Activated CD8-positive, alpha-beta T cell treated with anti-CD3 and anti-CD28 coated beads, Interleukin-2, amount 10 ng/mL, durations not matched to agents 7 days and 5 days (primary cell): Measurements from ENCODE around the gene SALL3. TPM values are rescaled to one million over a fixed set of nuclear protein-coding genes. Genes with fewer than 3 reads are reported as not detected.
"Not testable (repeated sequence)": the region's sequence is repeated elsewhere in the genome, so short reads cannot be mapped to it uniquely, and the experiment has no call there.

Experiments used
- ATAC-seq: fragments of 150-1000 bp; cut with Tn5 transposase; one replicate; pipeline ENCODE4 v1.10.0; 2021; ENCODE audit warnings: moderate library complexity
- CTCF ChIA-PET: fragments of 350-600 bp; sonication (Branson Sonifier 250); formaldehyde crosslinking; loops from one replicate; lab custom pipeline; 2021; ENCODE audit warnings: antibody characterized with exemption; lab: Charles Lee
- POLR2A ChIA-PET: fragments of 350-600 bp; sonication (Branson Sonifier 250); formaldehyde crosslinking; loops from one replicate; lab custom pipeline; 2021; ENCODE audit warnings: antibody characterized with exemption; lab: Charles Lee
- DNase-seq: peaks from one replicate; pipeline ENCODE4 v3.0.0-alpha.2; 2020
- H3K27ac Mint-ChIP-seq: one replicate; pipeline ENCODE4 v1.8.0; 2021; ENCODE audit warnings: mild to moderate bottlenecking, mixed read lengths
- H3K27me3 Mint-ChIP-seq: one replicate; pipeline ENCODE4 v1.8.0; 2021; ENCODE audit warnings: low read depth, mixed read lengths
- H3K36me3 Mint-ChIP-seq: one replicate; pipeline ENCODE4 v1.8.0; 2021; ENCODE audit warnings: low read depth, mixed read lengths
- H3K4me1 Mint-ChIP-seq: one replicate; pipeline ENCODE4 v1.8.0; 2021; ENCODE audit warnings: low read depth, mixed read lengths
- H3K4me3 Mint-ChIP-seq: one replicate; pipeline ENCODE4 v1.8.0; 2021; ENCODE audit warnings: mild to moderate bottlenecking, mixed read lengths
- H3K9me3 Mint-ChIP-seq: one replicate; pipeline ENCODE4 v1.8.0; 2022; ENCODE audit warnings: mixed read lengths; ENCODE audit not compliant: insufficient read depth
- total RNA-seq, 2 experiments: library from RNA; stranded (reverse); gene quantifications; one replicate each; pipeline ENCODE4 v1.2.3, GENCODE V29; 2021

SALL3 gene
- not detected for total RNA-seq

- CTCF ChIA-PET: no interaction called here
- peaks cover 9% of the 10 kb centered on the region for H3K4me1 Mint-ChIP-seq
- H3K36me3 Mint-ChIP-seq: peaks cover 11% of the 10 kb centered on the region
- POLR2A ChIA-PET: no interaction called here
- H3K27ac Mint-ChIP-seq: no peak within 1 kb of the TSS
- H3K9me3 Mint-ChIP-seq: peaks cover 6% of the 10 kb centered on the region
- no peak for ATAC-seq
- no peak within 1 kb of the TSS for H3K4me3 Mint-ChIP-seq
- DNase-seq: no peak
- peaks cover 61% of the 10 kb centered on the region for H3K27me3 Mint-ChIP-seq
Observed at GRCh38 chr18:78979730-78980278, at the start of gene SALL3. Gene SALL3 (plus strand): TSS chr18:78979818. CDS start chr18:78980275, 457 bp downstream.

- no peaks in the 10 kb centered on the region for H3K27me3 Mint-ChIP-seq
- H3K4me1 Mint-ChIP-seq: no peaks in the 10 kb centered on the region
- H3K9me3 Mint-ChIP-seq: no peaks in the 10 kb centered on the region
- POLR2A ChIA-PET: interaction anchor here (0.6 kb wide), 1 partner anchor 136 kb away, joined by 3 read pairs; no protein-coding TSS in a partner anchor
- ATAC-seq (no peak), DNase-seq (no peak)
- CTCF ChIA-PET: no interaction called here
- H3K4me3 Mint-ChIP-seq: no peak overlapping the region
- no peaks in the 10 kb centered on the region for H3K36me3 Mint-ChIP-seq
- H3K27ac Mint-ChIP-seq: no peak overlapping the region
Observed at GRCh38 chr18:78932281-78932680, 47.3 kb upstream of the SALL3 start.

- ChIA-PET CTCF (no interaction called here), POLR2A (no interaction called here)
- Mint-ChIP-seq H3K4me3 (no peak overlapping the region), H3K36me3 (no peaks in the 10 kb centered on the region), H3K4me1 (peaks cover 2% of the 10 kb centered on the region), H3K9me3 (no peaks in the 10 kb centered on the region), H3K27me3 (no peaks in the 10 kb centered on the region), H3K27ac (no peak overlapping the region)
- DNase-seq (no peak), ATAC-seq (no peak)
Observed at GRCh38 chr18:78934003-78934402, 45.6 kb upstream of the SALL3 start.

GRCh38 chr18:78934551-78935225 is 44.9 kb upstream of the SALL3 start:
- ATAC-seq: no peak

GRCh38 chr18:78935406-78935805 is 44.2 kb upstream of the SALL3 start:
- Mint-ChIP-seq H3K36me3 (no peaks in the 10 kb centered on the region), H3K27me3 (no peaks in the 10 kb centered on the region), H3K4me1 (peaks cover 6% of the 10 kb centered on the region), H3K4me3 (no peak overlapping the region), H3K9me3 (no peaks in the 10 kb centered on the region), H3K27ac (no peak overlapping the region)
- ATAC-seq: no peak
- ChIA-PET POLR2A (interaction anchor here (0.9 kb wide), 1 partner anchor 24 kb away, joined by 3 read pairs; no protein-coding TSS in a partner anchor), CTCF (interaction anchor here (0.6 kb wide), 1 partner anchor 1280 kb away, joined by 3 read pairs; no protein-coding TSS in a partner anchor)
- no peak for DNase-seq

More at GRCh38 chr18:78934551-78935225, 44.9 kb upstream of the SALL3 start:
- ChIA-PET CTCF (no interaction called here), POLR2A (no interaction called here)
- Mint-ChIP-seq H3K4me1 (peaks cover 6% of the 10 kb centered on the region), H3K36me3 (no peaks in the 10 kb centered on the region), H3K27ac (no peak overlapping the region), H3K27me3 (no peaks in the 10 kb centered on the region), H3K9me3 (no peaks in the 10 kb centered on the region), H3K4me3 (no peak overlapping the region)
- no peak for DNase-seq

GRCh38 chr18:78936251-78937005 is 43.2 kb upstream of the SALL3 start:
- CTCF ChIA-PET: interaction anchor here (0.6 kb wide), 1 partner anchor 1279 kb away, joined by 3 read pairs; no protein-coding TSS in a partner anchor

GRCh38 chr18:78937166-78937565 is 42.5 kb upstream of the SALL3 start:
- H3K27me3 Mint-ChIP-seq: no peaks in the 10 kb centered on the region
- H3K27ac Mint-ChIP-seq: no peak overlapping the region
- H3K9me3 Mint-ChIP-seq: no peaks in the 10 kb centered on the region
- ChIA-PET CTCF (no interaction called here), POLR2A (no interaction called here)
- no peak overlapping the region for H3K4me3 Mint-ChIP-seq
- DNase-seq (no peak), ATAC-seq (no peak)
- H3K36me3 Mint-ChIP-seq: no peaks in the 10 kb centered on the region
- H3K4me1 Mint-ChIP-seq: peaks cover 6% of the 10 kb centered on the region

More at GRCh38 chr18:78936251-78937005, 43.2 kb upstream of the SALL3 start:
- Mint-ChIP-seq H3K27me3 (no peaks in the 10 kb centered on the region), H3K27ac (no peak overlapping the region), H3K9me3 (no peaks in the 10 kb centered on the region), H3K4me1 (peaks cover 6% of the 10 kb centered on the region), H3K36me3 (no peaks in the 10 kb centered on the region), H3K4me3 (no peak overlapping the region)
- no peak for DNase-seq
- POLR2A ChIA-PET: interaction anchor here (0.9 kb wide), 1 partner anchor 25 kb away, joined by 3 read pairs; no protein-coding TSS in a partner anchor
- ATAC-seq: no peak

- ChIA-PET CTCF (no interaction called here), POLR2A (no interaction called here)
- Mint-ChIP-seq H3K36me3 (no peaks in the 10 kb centered on the region), H3K27ac (no peak overlapping the region), H3K4me1 (peaks cover 6% of the 10 kb centered on the region), H3K27me3 (no peaks in the 10 kb centered on the region), H3K4me3 (no peak overlapping the region), H3K9me3 (no peaks in the 10 kb centered on the region)
- peak; percentile 23 for DNase-seq
- ATAC-seq: peak; percentile 33
Observed at GRCh38 chr18:78939105-78939504, 40.5 kb upstream of the SALL3 start.

- ChIA-PET CTCF (no interaction called here), POLR2A (no interaction called here)
- Mint-ChIP-seq H3K27ac (no peak overlapping the region), H3K27me3 (no peaks in the 10 kb centered on the region), H3K4me3 (no peak overlapping the region), H3K36me3 (no peaks in the 10 kb centered on the region), H3K4me1 (peaks cover 6% of the 10 kb centered on the region), H3K9me3 (no peaks in the 10 kb centered on the region)
- DNase-seq (no peak), ATAC-seq (no peak)
Observed at GRCh38 chr18:78939734-78940494, 39.7 kb upstream of the SALL3 start.

- ATAC-seq, H3K4me3 Mint-ChIP-seq, H3K27ac Mint-ChIP-seq, DNase-seq, H3K36me3 Mint-ChIP-seq, H3K27me3 Mint-ChIP-seq, H3K9me3 Mint-ChIP-seq, H3K4me1 Mint-ChIP-seq, POLR2A ChIA-PET: not testable (repeated sequence)
- CTCF ChIA-PET: interaction anchor here (0.6 to 0.7 kb wide), 2 partner anchors 21 to 150 kb away, joined by 3 read pairs; no protein-coding TSS in a partner anchor
Observed at GRCh38 chr18:78942236-78942635, 37.4 kb upstream of the SALL3 start.

- ChIA-PET CTCF (no interaction called here), POLR2A (no interaction called here)
- H3K36me3 Mint-ChIP-seq: no peaks in the 10 kb centered on the region
- H3K4me3 Mint-ChIP-seq: no peak overlapping the region
- DNase-seq: no peak
- H3K27me3 Mint-ChIP-seq: no peaks in the 10 kb centered on the region
- no peaks in the 10 kb centered on the region for H3K4me1 Mint-ChIP-seq
- H3K9me3 Mint-ChIP-seq: no peaks in the 10 kb centered on the region
- ATAC-seq: no peak
- H3K27ac Mint-ChIP-seq: no peak overlapping the region
Observed at GRCh38 chr18:78945628-78946027, 34.0 kb upstream of the SALL3 start.
